GM12873 (cell line): ENCODE measurements around the gene TSHZ2.

Source experiments
- TF ChIP-seq, protein P1 (sequence below): IDR thresholded peaks from 2 replicates; pipeline ENCODE4 v1.5.1; 2012; ENCODE audit warnings: low read depth, mild to moderate bottlenecking, moderate library complexity, low read length, control low read depth; ENCODE audit not compliant: insufficient read depth; ENCODE audit errors: missing control alignments

Gene TSHZ2

DNA sequence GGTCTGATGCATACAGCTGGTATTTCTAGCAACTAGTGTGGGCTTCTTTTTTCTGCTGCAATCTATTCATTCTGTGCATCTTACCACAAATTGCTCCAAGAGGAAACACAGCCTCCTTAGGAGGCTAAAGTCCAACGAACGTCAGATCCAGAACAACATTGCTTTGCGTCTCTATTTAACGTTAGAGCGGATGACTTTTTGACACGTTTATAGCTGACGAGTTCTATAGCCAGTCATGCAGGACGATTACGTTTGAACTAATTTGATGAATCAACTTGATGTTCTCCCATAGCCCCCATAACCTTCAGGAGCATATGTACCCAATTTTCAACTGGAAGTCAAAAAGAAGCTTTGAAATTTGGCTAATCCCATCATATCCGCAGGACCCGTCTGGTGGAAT lies 59.9 kb downstream of the TSHZ2 start:
- TF ChIP-seq, protein P1, sequence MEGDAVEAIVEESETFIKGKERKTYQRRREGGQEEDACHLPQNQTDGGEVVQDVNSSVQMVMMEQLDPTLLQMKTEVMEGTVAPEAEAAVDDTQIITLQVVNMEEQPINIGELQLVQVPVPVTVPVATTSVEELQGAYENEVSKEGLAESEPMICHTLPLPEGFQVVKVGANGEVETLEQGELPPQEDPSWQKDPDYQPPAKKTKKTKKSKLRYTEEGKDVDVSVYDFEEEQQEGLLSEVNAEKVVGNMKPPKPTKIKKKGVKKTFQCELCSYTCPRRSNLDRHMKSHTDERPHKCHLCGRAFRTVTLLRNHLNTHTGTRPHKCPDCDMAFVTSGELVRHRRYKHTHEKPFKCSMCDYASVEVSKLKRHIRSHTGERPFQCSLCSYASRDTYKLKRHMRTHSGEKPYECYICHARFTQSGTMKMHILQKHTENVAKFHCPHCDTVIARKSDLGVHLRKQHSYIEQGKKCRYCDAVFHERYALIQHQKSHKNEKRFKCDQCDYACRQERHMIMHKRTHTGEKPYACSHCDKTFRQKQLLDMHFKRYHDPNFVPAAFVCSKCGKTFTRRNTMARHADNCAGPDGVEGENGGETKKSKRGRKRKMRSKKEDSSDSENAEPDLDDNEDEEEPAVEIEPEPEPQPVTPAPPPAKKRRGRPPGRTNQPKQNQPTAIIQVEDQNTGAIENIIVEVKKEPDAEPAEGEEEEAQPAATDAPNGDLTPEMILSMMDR = no peak

DNA sequence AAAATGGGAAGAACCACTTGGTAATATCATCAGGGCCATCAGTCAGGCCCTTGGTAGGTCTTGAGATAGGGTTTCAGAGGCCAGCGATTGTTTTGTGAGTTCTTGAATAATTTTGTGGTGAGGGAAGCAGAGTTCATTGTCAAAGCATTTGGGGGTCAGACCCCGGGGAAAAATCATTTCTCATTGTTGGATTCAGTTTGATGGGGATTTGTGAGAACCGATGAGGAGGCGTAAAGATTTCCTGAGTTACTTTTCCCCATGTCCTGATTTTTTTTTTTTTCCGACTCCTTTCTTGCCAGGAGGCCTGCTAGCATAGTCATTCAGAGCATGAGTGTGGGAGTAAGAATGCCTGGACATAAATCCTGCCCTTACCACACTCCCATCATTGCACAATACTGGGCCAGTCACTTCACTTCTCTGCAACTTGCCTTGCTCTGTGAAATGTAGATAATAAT lies 60.3 kb downstream of the TSHZ2 start:
- TF ChIP-seq, protein P1 = no peak

DNA sequence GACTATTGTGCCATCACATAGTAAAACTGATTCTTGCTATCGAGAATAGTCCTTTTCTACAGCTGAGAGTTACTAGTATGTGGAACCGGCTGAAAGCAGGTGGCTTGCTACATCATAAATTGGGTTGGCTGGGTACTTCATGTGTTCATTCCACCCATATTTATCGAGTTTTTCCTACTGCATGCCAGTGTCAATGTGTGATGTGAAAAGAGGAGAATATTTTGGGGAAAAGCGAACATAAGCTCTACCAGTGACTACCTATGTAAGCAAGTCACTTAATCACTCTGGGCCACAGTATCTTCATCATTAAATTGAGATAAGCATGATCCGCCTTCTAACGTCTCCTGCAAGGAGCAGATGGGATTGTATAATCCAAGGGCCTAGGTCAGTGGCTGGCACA lies 61.0 kb downstream of the TSHZ2 start:
- TF ChIP-seq, protein P1 = no peak

DNA sequence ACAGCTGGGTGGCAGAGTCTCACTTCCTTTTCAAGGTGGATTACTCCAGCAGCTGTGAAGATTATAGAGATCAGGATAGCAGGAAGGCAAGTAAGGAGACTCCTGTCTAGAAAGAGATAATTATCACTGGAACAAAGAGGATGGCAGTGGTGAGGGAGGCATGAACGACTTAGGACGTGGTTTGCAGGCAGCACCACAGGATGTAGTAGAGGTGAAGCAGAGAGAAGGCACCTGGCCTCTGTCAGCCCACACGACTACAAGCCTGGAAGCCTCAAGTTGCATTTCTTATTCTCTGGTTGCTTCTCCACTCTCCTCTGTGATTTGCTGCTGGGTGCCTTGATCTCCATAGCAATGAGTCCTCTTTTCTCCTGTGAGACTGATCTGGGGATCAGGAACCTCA lies 62.7 kb downstream of the TSHZ2 start:
- TF ChIP-seq, protein P1 = no peak

DNA sequence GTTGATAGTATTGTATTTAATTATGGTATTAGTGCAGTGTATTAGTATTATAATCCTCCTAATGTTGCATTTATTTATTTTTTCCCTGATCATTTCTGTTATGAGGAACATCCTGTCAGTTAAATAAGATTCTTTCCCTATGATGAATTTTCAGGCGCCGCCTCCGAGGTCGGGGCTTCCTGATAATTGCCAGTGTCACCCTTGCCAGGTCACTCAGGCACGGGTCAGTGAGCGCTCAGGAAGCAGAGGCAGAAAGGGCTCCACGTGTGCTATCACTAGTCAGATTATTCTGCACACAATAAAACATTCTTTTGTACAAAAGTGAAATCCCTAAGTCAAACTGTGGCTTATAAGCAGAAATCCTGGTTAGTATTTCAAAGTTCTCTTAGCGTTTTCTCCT lies 64.8 kb downstream of the TSHZ2 start:
- TF ChIP-seq, protein P1 = no peak

DNA sequence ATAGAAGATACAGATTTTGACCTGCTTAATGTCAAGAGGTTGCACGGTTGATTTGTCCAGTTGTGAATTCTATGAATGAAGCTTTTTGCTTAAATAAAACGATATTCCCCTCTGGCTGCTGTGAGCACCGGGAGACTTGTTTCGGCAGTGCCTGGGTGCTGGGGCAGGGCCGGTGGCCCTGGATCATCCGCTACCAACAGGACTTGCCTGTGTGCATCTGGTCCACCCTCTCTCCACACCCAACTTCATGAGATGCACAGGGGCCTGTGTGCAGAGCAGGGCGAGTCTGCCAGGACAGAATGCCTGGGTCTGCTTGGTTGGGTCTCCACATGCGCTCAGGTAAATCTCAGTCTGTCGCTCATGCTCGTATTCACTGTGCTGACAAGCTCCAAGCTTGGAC lies 65.5 kb downstream of the TSHZ2 start:
- TF ChIP-seq, protein P1 = no peak

DNA sequence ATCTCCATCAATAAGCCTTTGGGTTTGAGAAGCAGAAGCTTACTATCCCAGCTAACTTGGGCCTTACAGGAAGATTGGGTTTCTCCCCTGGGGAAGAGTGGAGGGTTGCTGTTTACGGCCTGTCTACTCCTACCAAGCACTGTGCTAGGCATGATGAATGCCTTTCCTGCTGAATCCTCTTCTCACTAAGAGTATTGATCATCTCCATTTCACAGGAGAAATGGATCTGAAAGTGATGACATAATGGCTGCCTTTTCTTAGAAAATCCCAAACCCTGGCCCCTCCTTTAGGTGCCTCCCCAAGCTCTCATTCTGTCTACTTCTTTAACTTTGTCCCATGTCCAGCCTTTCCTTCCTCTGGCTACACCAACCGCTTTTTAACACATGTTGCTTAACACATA lies 66.1 kb downstream of the TSHZ2 start:
- TF ChIP-seq, protein P1 = no peak
